Activated T-cell treated with anti-CD3 and anti-CD28 coated beads, Interleukin-2, amount 50 U/mL, for 72 hours (primary cell): ENCODE measurements around the gene BCAS4. TPM values are rescaled to one million over a fixed set of nuclear protein-coding genes. Genes with fewer than 3 reads are reported as not detected.

Experiments
- ATAC-seq, 2 donors: fragments of 150-1000 bp; cut with Tn5 transposase; replicated peaks in 1 of 2; 2 replicates each; pipeline ENCODE4 v1.10.0; 2021; ENCODE audit warnings: moderate library complexity in 2 of 2, mild to moderate bottlenecking in 1 of 2
- DNase-seq, 2 donors: peaks; one replicate each; pipeline ENCODE4 v3.0.0; 2021 to 2022; ENCODE audit warnings: mixed read lengths in 1 of 2
- H3K27ac Mint-ChIP-seq: one replicate; pipeline ENCODE4 v1.8.0; 2022; ENCODE audit warnings: mild to moderate bottlenecking, moderate library complexity, mixed read lengths
- H3K27me3 Mint-ChIP-seq: one replicate; pipeline ENCODE4 v1.8.0; 2022; ENCODE audit warnings: low read depth, mixed read lengths
- H3K36me3 Mint-ChIP-seq, 2 donors: one replicate each; pipeline ENCODE4 v1.8.0; 2022; ENCODE audit warnings: mixed read lengths in 2 of 2, mild to moderate bottlenecking in 1 of 2; ENCODE audit not compliant: insufficient read depth in 2 of 2
- H3K4me1 Mint-ChIP-seq: one replicate; pipeline ENCODE4 v1.8.0; 2022; ENCODE audit warnings: low read depth, mixed read lengths
- H3K4me3 Mint-ChIP-seq, 2 donors: one replicate each; pipeline ENCODE4 v1.8.0; 2022; ENCODE audit warnings: mild to moderate bottlenecking in 2 of 2, mixed read lengths in 2 of 2, moderate library complexity in 2 of 2
- H3K9me3 Mint-ChIP-seq, 2 donors: one replicate each; pipeline ENCODE4 v1.8.0; 2022; ENCODE audit warnings: mixed read lengths in 2 of 2
- total RNA-seq, 2 donors: library from RNA; stranded (reverse); gene quantifications; one replicate each; pipeline ENCODE4 v1.2.3, GENCODE V29; 2022

Gene BCAS4
- total RNA-seq, 2 donors from 2014 or later, result 13.6 to 26.7 TPM

DNA sequence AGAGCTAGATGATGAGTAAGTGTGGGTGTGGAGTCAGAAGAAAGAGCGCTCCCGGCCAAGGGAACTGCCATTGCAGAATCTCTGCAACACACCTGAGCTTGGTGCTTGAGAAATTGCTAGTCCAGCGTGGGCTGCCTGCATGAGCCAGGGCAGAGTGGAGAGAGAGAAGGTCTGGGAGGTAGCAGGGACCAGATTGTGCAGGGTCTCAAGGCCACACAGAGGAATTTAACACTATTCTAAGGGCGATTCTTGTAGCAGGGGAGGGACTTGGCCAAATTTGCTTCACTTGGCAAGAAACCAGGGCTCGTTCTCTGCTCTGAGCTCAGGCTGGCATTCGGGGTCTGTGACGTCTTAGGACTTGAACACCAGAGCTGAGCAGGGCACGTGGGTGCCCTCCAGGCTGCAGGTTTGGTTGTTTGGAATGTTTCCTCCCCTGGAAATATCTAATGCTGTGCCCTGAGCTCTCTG, 53.5 kb downstream of the BCAS4 start:
- ATAC-seq (no peak), DNase-seq (no peak)
- Mint-ChIP-seq H3K4me3 (no peak overlapping the region), H3K27ac (no peak overlapping the region), H3K4me1 (peaks cover 21% of the 10 kb centered on the region), H3K27me3 (no peaks in the 10 kb centered on the region), H3K9me3 (no peaks in the 10 kb centered on the region), H3K36me3 (no peaks in the 10 kb centered on the region)

DNA sequence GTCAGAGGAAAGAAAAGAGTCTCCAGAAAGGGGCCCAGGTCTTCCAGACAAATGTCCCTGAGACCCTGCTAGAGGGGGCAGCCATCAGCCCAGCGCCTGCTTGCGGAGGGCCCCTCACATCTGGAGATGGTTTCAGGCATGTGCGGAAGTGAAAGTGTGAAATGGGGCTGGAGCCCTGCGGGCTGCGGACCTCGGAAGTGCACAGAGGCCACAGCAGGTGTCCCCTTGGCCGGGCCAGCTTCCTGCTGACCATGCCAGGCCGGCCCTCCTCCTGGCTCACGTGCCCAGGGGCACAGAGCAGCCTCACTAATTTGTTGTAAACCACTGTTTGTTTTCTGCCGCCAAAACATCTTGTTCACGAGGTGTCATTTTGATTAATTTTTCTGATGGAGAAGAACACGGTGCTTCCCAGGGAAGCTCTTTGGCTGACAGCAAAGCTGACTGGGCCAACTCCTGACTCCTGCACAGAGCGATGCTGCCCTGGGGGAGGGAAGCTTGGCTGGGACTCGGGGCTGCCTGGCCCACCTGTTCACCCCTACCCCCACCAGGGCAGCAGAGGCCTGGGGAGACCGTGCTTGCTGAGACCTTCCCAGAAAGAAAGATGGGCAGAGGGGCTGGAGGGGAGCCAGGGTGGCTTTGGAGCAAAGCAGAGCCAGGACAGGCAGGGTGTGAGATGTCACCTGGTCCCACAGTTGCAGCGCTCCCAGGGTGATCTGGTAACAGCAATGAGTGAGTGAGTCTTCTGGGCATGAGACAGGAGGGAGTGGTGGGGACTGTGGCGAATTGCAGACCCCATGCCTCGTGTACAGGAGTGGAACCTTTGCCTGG, 54.2 kb downstream of the BCAS4 start:
- H3K4me3 Mint-ChIP-seq, result no peak overlapping the region
- no peak overlapping the region for H3K27ac Mint-ChIP-seq
- H3K27me3 Mint-ChIP-seq, result no peaks in the 10 kb centered on the region
- H3K36me3 Mint-ChIP-seq, result no peaks in the 10 kb centered on the region
- H3K9me3 Mint-ChIP-seq, result no peaks in the 10 kb centered on the region
- DNase-seq (no peak), ATAC-seq (no peak)
- peaks cover 16% of the 10 kb centered on the region for H3K4me1 Mint-ChIP-seq

DNA sequence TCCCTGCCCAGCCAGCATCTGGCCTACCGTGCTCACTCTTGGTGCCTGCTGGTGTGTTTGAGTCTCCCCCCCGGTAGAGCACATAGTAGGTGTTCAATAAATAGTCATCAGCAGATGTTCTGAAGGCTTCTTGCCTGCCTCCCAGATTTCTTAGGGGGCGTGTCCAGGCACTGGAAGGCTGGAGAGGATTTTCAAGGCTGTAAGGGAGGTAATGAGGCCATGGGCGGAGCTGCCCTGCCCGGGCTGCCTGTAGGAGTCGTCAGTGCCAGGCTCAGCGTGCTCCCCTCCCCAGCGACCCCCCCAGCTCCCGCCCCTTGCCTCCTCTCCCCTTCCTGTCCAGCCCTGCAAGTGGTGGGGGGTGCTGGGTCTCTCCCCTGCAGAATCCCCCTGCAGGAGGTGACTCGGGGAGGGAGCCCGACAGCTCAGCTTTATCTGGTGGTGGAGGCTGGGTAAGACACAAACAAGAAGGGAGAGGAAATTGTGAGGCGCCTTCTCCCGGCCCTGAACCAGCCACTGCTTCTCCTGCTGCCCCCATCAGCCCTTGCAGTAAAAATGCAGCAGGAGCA, 55.9 kb downstream of the BCAS4 start:
- H3K27me3 Mint-ChIP-seq, result no peaks in the 10 kb centered on the region
- H3K9me3 Mint-ChIP-seq, result no peaks in the 10 kb centered on the region
- peaks cover 5% of the 10 kb centered on the region for H3K4me1 Mint-ChIP-seq
- no peak overlapping the region for H3K4me3 Mint-ChIP-seq
- no peak overlapping the region for H3K27ac Mint-ChIP-seq
- H3K36me3 Mint-ChIP-seq, result no peaks in the 10 kb centered on the region
- DNase-seq, result no peak
- ATAC-seq, result peak in 1 of 2 donors; percentile 43

DNA sequence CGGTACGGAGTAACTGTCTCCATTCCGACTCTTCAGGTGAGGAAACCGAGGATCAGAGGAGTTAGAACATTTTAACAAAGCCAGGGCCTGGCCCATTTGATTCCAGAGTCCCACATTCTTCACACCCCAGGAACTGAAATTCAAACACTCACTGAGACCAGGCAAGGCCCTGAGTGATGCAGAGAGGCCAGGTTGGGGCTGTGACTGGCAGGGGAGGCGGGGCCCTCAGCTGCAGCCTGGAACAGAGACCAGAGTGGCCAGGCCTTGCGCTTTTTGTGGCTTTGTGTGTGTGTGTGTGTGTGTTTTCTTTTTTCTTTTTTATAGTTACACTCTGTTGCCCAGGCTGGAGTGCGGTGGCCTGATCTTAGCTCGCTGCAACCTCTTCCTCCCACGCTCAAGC, 57.2 kb downstream of the BCAS4 start:
- DNase-seq (no peak), ATAC-seq (no peak)
- Mint-ChIP-seq H3K4me1 (peaks cover 5% of the 10 kb centered on the region), H3K9me3 (no peaks in the 10 kb centered on the region), H3K27ac (no peak overlapping the region), H3K4me3 (no peak overlapping the region), H3K36me3 (no peaks in the 10 kb centered on the region), H3K27me3 (no peaks in the 10 kb centered on the region)

DNA sequence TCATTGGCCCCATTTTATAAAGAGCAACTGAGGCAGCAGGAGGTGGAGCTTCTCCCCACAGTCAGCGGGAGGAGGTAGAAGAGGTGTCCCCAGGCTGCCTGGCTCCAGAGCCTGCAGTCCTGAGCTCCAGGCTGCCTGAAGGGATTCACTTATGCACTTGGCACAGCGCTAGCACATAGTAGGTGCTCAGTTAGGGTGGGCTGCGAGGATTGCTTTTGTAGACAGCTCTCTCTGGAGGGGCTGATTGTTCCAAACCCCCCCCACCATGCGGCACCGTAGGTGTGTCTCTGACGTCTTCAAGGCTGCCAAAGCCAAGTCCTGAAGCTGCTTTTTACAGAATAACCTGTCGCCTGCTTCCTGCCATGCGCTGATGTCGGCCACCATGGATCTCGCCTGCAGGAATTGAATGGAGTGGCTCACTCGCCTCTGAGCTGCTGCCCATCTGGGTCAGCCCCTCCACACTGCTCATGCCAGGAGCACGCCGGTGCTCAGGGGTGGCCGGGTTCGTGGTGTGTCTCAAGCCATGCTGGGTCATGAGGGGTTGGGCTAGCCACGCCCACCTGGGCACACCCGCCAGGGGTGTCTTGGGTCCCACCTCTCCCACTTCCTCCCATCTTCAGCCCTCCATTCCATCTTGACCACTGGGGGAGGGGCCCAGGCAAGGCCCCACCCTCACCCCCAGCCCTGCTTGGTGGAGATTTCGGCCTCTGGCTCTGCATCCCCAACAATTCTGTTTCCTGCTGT, 59.8 kb downstream of the BCAS4 start:
- Mint-ChIP-seq H3K4me3 (no peak overlapping the region), H3K27ac (no peak overlapping the region), H3K27me3 (no peaks in the 10 kb centered on the region), H3K9me3 (no peaks in the 10 kb centered on the region), H3K4me1 (peaks cover 5% of the 10 kb centered on the region), H3K36me3 (no peaks in the 10 kb centered on the region)
- ATAC-seq (no peak), DNase-seq (no peak)

DNA sequence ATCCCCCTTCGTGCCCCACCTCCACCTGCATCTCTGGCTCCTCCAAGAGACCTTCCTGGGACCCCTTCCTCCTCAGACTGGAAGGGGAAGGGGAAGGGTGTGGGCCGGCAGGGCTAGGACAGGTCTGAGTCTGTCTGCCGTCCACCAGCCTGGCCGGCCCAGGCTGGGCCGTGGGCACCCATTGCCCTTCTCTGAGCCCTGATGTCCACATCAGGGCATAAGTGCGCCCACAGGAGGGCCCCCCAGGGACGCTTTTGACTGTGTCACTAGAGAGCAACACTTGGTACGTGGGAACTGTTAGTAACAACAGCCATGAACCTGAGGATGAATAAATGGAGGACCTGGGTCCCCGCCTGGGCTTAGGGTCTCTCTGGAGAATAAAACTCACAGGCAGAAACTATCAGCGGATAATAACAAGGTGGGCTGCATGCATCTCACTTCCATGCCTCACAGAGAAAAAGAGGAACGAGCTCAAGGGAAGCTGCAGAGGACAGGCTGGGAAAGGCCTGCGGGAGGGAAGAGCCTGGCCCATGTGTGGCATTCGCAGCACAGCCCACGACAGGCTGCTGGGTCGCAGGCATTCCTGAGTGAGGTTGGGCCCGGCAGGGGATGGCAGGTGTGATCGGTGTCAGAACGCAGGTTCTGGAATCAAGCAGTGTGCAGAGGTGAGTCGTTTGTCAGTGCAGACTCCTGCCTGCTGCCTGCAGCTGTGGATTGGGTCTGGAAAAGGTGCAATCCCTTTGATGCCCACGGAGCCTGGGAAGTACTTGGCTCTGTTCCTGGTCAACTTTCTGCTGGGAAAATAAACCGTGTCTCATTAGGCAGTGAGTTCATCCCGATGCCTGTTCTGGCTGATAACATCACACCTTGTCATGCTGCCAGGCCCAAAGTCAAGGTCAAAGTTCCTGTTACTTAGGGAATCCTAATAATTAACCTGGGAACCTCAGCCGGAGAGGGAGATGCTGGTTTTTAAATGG, 60.9 kb downstream of the BCAS4 start:
- no peak overlapping the region for H3K4me3 Mint-ChIP-seq
- peaks cover 5% of the 10 kb centered on the region for H3K4me1 Mint-ChIP-seq
- no peaks in the 10 kb centered on the region for H3K36me3 Mint-ChIP-seq
- ATAC-seq (no peak), DNase-seq (no peak)
- no peaks in the 10 kb centered on the region for H3K27me3 Mint-ChIP-seq
- H3K9me3 Mint-ChIP-seq, result no peaks in the 10 kb centered on the region
- no peak overlapping the region for H3K27ac Mint-ChIP-seq

DNA sequence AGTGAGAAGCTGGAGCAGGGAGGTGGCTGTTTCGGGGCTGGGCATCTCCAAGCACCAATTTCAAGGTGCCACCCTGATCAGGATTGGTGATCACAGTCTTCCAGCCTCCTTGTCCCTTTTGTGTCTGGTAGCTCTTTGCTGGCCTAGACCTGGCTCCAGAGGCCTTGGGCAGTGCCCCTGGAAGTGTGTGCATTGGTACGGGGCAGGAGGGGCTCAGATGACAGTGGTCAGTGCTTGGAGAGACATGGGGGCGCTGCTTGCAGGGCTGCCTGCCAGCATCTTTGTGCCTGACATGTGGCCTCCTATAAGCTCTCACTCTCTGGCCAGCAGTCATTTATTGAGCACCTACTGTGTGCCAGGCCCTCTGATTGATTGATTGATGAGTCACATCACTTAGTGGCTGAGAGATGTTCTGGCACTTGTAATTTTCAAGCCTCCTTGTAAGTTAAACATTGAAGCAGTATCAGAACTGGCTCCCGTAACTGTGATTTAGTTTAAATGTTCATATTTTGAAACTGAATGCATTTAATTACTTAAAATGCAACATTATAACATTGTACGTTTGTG, 61.7 kb downstream of the BCAS4 start:
- no peak for ATAC-seq
- peaks cover 5% of the 10 kb centered on the region for H3K4me1 Mint-ChIP-seq
- no peak overlapping the region for H3K4me3 Mint-ChIP-seq

DNA sequence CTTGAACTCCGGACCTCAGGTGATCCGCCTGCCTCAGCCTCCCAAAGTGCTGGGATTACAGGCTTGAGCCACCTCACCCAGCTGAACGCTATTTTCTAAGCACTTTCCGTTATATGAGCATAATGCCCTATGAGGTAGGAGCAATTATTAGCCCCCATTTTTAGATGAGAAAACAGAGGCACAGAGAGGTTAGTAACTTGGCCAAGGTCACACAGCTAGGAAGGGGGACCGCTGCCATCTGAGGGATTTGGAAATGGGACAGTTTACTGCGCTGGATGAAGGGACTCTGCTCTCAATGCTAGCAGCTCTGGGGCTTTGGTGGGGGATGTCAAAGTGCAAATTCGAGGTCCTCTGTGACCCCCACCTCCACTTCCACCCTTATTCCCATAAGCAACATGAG, 62.5 kb downstream of the BCAS4 start:
- Mint-ChIP-seq H3K4me3 (no peak overlapping the region), H3K27me3 (no peaks in the 10 kb centered on the region), H3K9me3 (no peaks in the 10 kb centered on the region), H3K27ac (no peak overlapping the region), H3K36me3 (no peaks in the 10 kb centered on the region), H3K4me1 (no peaks in the 10 kb centered on the region)
- DNase-seq (no peak), ATAC-seq (no peak)

More for the DNA sequence above, 61.7 kb downstream of the BCAS4 start:
- no peaks in the 10 kb centered on the region for H3K9me3 Mint-ChIP-seq
- no peaks in the 10 kb centered on the region for H3K27me3 Mint-ChIP-seq
- no peak overlapping the region for H3K27ac Mint-ChIP-seq
- no peak for DNase-seq
- H3K36me3 Mint-ChIP-seq, result no peaks in the 10 kb centered on the region

DNA sequence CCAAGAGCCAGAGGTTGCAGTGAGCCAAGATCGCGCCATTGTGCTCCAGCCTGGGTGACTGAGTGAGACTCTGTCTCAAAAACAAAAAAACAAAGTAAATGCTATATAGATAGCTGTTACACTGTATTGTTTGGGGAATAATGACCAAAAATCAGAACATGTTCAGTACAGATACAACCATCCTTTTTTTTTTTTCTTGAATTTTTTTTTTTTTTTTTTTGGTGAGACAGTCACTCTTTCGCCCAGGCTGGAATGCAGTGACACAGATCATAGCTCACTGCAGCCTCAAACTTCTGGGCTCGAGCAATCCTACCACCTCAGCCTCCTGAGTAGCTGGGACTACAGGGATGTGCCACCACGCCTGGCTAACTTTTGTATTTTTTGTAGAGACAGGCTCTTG, 63.7 kb downstream of the BCAS4 start:
- no peak overlapping the region for H3K4me3 Mint-ChIP-seq
- no peaks in the 10 kb centered on the region for H3K27me3 Mint-ChIP-seq
- H3K36me3 Mint-ChIP-seq, result no peaks in the 10 kb centered on the region
- no peaks in the 10 kb centered on the region for H3K9me3 Mint-ChIP-seq
- no peak overlapping the region for H3K27ac Mint-ChIP-seq
- DNase-seq (no peak), ATAC-seq (no peak)
- no peaks in the 10 kb centered on the region for H3K4me1 Mint-ChIP-seq

DNA sequence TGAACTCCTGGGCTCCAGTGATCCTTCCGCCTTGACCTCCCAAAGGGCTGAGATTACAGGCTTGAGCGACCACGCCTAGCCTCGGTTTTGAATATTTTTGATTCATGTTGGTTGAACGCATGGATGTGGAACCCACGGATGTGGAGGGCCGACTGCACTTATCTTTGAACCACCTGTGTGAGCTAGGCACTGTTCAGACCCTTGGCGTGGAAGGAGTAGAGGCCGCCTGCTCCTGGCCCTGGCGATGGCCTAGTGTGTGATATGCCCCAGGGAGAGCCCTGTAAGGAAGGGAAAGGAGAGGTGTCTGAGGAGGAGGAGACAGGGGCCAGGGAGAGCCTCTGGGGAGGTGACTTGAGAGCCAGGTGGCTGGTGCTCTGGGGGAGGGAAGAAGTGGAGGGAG, 64.3 kb downstream of the BCAS4 start:
- ATAC-seq (no peak), DNase-seq (no peak)
- no peaks in the 10 kb centered on the region for H3K4me1 Mint-ChIP-seq
- no peak overlapping the region for H3K27ac Mint-ChIP-seq
- H3K27me3 Mint-ChIP-seq, result no peaks in the 10 kb centered on the region
- H3K4me3 Mint-ChIP-seq, result no peak overlapping the region
- H3K9me3 Mint-ChIP-seq, result no peaks in the 10 kb centered on the region
- H3K36me3 Mint-ChIP-seq, result no peaks in the 10 kb centered on the region

DNA sequence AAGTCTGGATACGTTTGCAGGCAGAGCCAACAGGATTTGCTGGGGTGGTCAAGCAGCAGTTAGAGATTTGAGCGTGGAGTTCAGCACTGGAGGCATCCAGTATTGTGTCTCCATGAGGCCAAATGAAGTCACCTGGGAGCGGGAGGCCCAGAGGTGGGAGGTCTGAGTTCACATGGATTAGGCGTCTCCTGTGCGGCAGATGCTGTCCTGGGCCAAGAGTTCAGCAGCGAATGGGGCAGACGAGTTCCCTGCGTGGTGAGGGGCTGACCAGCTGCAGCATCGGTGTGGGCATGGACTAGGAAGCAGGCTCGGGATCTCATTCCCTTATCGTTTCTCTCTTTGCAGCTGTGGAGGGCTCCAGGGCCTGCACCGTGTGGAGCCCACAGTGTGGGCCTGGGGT, 66.2 kb downstream of the BCAS4 start:
- no peak overlapping the region for H3K4me3 Mint-ChIP-seq
- no peaks in the 10 kb centered on the region for H3K27me3 Mint-ChIP-seq
- no peaks in the 10 kb centered on the region for H3K36me3 Mint-ChIP-seq
- H3K27ac Mint-ChIP-seq, result no peak overlapping the region
- H3K9me3 Mint-ChIP-seq, result no peaks in the 10 kb centered on the region
- no peaks in the 10 kb centered on the region for H3K4me1 Mint-ChIP-seq
- DNase-seq (no peak), ATAC-seq (no peak)

DNA sequence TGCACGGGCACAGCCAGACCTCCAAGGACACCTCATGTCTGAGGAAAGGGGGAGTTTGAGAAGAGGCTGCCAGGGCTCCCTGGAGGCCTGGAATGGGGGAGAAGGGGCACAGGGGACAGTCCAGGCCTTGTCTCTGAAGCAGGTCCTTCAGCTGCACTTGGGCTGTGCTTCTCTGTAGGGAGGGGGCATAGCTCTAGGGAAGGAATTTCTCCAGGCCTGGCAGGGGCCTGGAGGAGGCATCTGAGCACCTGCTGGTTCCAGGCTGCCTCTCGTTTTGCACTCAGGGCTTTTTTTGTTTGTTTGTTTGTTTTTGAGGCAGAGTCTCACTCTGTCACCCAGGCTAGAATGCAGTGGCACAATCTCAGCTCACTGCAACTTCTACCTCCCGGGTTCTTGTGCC, 67.7 kb downstream of the BCAS4 start:
- no peak overlapping the region for H3K27ac Mint-ChIP-seq
- no peak for DNase-seq
- H3K27me3 Mint-ChIP-seq, result no peaks in the 10 kb centered on the region
- no peaks in the 10 kb centered on the region for H3K4me1 Mint-ChIP-seq
- no peak for ATAC-seq
- no peaks in the 10 kb centered on the region for H3K36me3 Mint-ChIP-seq
- H3K4me3 Mint-ChIP-seq, result no peak overlapping the region
- no peaks in the 10 kb centered on the region for H3K9me3 Mint-ChIP-seq
